ENCODE results near the gene SRA1.

GRCh38 chr5:140548791-140549190 lies 8.5 kb downstream of the SRA1 start:
- TF ChIP-seq POLR2A (IDR thresholded peaks at IDR 0.05) (no peak), CTCF (IDR thresholded peaks at IDR 0.05) (no peak), EP300 (IDR thresholded peaks at IDR 0.05; ENCODE audit: low read depth) (no peak), POLR2AphosphoS5 (IDR thresholded peaks at IDR 0.05) (no peak)

All from transverse colon (tissue), 4 donors.